HG02852 (cell line): ENCODE results near the gene WEE1.
"Not testable (repeated sequence)": the region's sequence is repeated elsewhere in the genome, so short reads cannot be mapped to it uniquely, and the experiment has no call there.

Source experiments
- ATAC-seq: cut with Tn5 transposase; IDR thresholded peaks from one replicate; pipeline ENCODE4 v1.9.1; 2021; ENCODE audit warnings: mild to moderate bottlenecking, moderate library complexity; ENCODE audit not compliant: unreplicated experiment

WEE1 gene

GRCh38 chr11:9573052-9573774 lies at the start of gene WEE1:
TSS of gene WEE1 (plus strand) at chr11:9573670. CDS start at chr11:9573934, 264 bp downstream.
- peak; percentile 82 for ATAC-seq

- no peak for ATAC-seq
Measured at GRCh38 chr11:9524001-9524400, 49.5 kb upstream of the WEE1 start.

DNA sequence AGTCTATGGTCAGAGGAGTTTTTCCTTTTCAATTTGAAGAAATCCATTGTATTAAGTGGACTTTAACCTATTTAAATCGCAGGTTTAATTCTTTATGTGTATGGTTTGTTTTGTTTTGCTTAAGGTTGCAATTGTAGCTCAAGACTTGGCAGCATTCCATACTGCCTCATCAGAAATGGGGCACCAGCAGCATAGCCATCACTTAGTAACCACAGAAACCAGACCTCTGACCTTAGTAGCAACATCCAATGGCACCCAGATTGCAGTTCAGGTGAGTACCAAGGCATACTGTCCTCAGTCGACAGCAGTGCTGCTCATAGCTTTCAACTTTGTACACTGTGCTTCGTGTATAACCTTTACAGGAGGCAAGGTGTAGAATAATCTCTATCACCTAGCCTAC lies 48.4 kb upstream of the WEE1 start:
- ATAC-seq = no peak

DNA sequence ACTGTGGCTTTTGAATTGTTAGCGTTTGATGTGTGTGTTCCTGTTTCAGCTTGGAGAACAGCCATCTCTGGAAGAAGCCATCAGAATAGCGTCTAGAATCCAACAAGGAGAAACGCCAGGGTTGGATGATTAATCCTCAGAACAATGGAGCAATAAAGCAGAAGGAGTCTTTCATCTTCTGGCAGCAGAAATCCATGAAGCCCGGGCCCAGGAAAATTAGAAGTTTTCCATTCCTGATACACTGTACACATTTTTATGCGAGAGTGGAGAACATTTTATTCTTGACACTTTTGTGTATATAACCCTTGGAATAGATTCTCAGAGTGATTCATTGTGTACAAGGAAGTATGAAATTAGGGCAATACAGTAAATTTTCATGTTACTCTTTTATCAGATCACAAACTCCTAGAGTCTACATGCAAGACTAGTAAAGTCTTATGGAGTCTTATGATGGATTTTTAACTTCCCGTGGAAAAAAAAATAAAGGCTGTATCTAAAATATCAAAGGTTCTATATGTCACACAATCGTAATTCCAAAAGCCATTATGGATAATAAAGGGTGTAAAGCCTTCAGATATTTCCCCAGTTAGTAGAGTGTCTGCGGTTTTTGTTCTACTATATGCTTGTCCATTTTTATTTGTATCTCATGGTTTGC lies 45.9 kb upstream of the WEE1 start:
- no peak for ATAC-seq

DNA sequence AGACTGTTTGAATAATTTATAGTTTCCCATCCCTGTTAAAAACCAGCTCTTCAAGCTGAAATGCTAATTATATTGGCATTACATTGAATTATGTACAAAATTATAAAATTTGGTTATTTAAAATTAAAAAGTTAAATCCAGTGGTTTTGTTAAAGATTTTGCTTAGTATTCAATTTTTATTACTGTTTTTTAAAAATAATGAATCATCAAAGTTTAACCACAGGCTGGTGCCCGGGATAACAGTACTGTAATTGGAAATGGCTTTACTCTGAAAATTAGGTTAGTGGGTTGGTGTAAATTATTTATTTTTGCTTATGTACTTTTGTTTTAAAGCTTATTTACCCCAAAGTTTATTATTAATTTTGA lies 45.4 kb upstream of the WEE1 start:
- no peak for ATAC-seq

DNA sequence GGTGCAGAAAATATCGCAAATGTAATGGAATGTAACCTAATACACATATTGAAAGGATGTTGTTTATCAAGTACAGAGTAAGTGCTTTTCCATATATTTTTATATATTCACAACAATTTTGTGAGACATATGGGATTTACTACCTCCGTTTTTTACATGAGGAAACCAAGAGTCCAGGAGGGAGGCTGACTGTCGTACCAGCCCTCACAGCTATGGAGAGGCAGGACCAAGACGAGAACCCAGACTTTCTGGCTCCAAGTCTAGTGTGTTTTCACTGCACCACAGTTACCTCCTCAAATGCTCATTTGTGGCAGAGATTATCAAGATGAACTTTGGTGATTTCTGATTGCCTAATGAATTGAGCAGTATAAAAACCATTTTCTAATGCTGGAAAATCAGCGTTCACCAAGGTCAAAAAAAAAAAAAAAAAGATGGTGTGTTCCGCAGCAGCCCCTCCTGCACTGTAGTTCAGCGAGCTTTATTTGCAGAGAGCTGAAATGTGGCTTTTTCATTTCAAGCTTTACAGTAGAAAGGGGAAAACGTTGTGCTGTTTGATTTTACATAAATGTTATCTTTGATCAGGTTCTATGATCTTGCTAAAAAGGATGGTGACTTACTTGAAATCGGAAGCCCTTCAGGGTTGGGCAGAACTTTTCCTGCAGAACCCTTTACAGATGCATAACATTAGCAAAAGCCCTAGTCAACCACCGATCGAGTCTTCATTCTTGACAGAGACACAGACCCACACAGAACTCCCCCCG lies 44.7 kb upstream of the WEE1 start:
- no peak for ATAC-seq

GRCh38 chr11:9529334-9529650 lies 44.2 kb upstream of the WEE1 start:
- ATAC-seq = no peak

- ATAC-seq = no peak
Measured at GRCh38 chr11:9530020-9530621, 43.3 kb upstream of the WEE1 start.

DNA sequence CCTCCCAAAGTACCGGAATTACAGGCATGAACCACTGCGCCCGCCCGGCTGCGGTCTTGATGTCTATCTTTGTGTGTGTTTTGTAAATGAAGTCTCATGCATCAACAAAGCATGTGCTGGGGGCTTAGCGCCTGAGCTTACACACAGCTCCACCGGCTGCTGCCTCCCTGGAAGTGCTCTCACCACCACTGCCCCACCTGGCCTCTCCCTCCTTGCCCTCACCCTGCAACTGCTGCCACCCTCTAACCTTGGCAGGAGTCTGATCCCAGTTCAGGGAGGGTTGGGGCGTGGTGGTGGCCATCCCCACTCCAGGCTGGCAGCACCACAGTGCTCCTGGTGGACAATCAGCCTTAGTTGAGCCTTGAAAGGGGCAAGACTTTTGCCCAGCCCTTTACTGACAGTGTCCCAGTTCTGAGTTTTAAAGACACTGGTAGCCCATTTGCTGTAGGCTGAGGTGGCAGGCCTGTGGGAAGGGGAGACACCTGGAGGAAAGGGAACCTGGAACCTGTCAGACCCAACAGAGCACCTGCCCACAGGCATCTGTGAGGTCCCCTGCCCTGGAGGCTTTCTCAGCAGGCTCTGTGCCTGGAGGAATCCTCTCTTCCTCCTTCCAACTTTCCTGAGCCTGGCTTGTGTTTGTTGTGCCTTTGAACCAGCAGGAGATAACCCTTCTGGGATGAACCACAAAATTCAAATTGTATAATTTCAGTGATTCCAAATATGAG lies 42.4 kb upstream of the WEE1 start:
- ATAC-seq = no peak

DNA sequence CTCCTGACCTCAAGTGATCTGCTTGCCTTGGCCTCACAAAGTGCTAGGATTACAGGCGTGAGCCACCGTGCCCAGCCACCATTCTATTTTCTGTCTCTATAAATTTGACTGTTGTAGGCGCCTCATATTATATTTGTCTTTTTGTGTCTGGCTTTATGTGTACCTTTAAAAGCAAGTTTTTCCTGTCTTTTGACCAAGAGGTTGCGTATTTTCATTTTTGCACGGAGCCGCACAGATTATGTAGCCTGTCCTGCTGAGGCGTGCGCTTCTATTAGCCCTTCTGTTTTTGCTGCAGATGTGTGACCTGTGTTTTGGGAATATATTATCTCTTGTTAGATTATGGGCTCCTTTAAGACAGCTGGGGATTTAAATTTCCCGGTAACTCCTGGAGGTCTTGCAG lies 40.4 kb upstream of the WEE1 start:
- no peak for ATAC-seq

DNA sequence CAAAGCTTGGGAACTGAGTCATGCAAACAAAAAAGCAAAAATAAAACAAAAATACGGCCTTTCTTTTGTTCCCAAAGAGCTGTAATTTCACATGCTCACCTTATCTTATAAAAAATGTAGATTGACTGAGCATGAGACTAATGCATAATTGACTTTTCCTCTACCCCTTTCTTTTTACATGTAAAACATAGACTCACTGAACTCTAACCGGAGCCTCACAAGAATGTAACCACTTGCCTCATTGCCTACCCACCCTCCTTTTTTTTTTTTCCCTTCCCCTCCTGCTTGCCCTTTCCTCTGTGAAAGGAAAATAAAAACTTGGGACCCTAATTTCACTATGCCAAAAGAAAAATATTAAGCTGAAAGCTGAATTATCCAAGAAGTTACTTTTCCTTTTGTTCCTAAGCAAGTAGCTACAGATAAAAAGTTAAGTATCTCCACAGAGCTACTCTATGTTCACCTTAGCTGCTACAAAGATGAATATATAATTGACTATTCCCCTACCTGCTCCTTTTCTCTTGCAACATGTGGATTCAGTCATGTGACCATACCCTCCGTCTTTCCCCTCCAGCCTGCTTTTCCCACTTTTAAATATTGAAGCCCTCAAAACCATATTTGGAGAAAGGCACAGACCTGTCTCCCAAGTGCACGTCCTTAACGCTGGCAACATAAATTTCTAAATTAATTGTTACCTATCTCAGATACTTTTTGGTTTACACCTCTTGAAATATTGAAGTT lies 39.6 kb upstream of the WEE1 start:
- no peak for ATAC-seq

GRCh38 chr11:9535189-9535781 lies 38.2 kb upstream of the WEE1 start:
- no peak for ATAC-seq

DNA sequence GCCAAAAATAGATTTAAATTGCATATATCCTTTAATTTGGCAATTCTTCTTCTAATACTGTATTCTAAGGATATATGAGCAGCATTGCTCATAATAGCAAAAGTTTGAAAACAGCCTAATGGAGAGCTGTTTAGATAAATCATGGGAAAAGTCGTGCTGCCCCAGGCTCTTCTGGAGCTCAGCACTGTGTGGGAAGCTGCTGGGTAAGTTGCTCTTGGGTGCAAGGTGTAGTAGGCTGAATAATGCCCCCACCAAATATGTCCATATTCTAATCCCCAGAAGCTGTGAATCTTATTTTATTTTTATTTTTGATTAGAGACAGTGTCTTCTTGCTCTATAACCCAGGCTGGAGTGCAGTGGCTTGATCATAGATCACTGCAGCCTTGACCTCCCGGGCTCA lies 34.9 kb upstream of the WEE1 start:
- no peak for ATAC-seq

- ATAC-seq = not testable (repeated sequence)
Measured at GRCh38 chr11:9549216-9549615, 24.3 kb upstream of the WEE1 start.

- no peak for ATAC-seq
Measured at GRCh38 chr11:9550191-9550628, 23.3 kb upstream of the WEE1 start.

DNA sequence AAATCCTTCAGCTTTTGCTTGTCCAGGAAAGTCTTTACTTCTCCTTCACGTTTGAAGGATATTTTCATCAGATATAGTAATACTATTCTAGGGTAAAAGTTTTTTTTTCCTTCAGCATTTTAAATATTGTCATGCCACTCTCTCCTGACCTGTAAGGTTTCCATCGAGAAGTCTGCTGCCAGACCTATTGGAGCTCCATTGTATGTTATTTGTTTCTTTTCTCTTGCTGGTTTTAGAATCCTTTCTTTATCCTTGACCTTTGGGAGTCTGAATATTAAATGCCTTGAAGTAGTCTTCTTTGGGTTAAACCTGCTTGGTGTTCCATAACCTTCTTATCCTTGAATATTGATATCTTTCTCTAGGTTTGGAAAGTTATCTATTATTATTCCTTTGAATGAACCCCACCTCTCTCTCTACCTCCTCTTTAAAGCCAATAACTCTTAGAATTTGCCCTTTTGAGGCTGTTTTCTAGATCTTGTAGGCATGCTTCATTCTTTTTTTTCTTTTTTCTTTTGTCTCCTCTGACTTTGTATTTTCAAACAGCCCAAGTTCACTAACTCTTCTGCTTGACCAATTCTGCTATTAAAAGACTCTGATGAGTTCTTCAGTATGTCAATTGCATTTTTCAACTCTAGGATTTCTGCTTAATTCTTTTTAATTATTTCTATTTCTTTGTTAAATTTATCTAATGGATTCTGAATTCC lies 12.0 kb upstream of the WEE1 start:
- ATAC-seq = no peak

GRCh38 chr11:9562716-9563115 lies 10.8 kb upstream of the WEE1 start:
- no peak for ATAC-seq

DNA sequence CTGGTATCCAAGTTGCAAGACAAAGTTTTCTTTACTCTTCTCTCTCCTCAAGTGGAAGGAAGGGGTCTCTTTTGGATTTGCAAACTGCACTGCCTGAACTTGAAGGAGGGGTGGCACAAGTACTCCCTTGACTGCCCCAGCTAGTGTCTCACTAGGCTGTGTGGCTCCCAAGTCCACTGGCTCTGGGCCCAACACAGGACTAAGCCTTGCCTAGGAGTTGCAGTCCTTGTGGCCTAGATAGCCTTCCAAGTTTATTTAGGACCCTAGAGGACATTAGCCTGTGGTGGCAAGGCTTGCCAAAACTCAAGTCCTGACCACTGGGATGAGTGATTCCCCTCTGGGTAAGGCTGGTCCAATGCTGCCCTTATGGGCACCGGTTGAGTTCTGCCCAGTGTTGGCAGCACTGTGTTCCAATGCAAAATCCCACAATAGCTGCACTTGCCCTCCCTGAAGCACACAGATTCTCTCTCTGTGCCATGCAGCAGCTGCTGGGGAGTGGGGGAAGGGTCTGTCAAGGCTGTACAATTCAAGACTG lies 10.2 kb upstream of the WEE1 start:
- ATAC-seq = no peak
